ENCODE measurements around the gene NHERF1. TPM values are rescaled to one million over a fixed set of nuclear protein-coding genes. Genes with fewer than 3 reads are reported as not detected.
A peak's percentile ranks its signal among the peaks of the same experiment; 100 is the strongest.

Gene NHERF1
- total and polyA plus RNA-seq, 4 donors = 13.8 to 79.1 (median 66.7) TPM

GRCh38 chr17:74756891-74757290 is 8.5 kb downstream of the NHERF1 start:
- peaks cover 23% of the 10 kb centered on the region for H3K36me3 ChIP-seq (ENCODE audit: control insufficient read depth, insufficient read depth, low read length)
- WGBS (ENCODE audit: insufficient coverage) = 53% methylated on average over 3 of the region's 3 CpGs
- H3K4me1 ChIP-seq (ENCODE audit: control insufficient read depth, insufficient read depth, low read length) = peaks cover 82% of the 10 kb centered on the region
- H3K27me3 ChIP-seq (ENCODE audit: control insufficient read depth, insufficient read depth, low read length) = no peaks in the 10 kb centered on the region
- H3K9me3 ChIP-seq (ENCODE audit: control insufficient read depth, insufficient read depth, low read length) = no peaks in the 10 kb centered on the region
- no peak for DNase-seq (ENCODE audit: low read depth in 4 of 6, low spot score in 6 of 6)
- peak overlapping the region; percentile 88 for H3K27ac ChIP-seq (ENCODE audit: low read depth, low read length)
- H3K4me3 ChIP-seq (ENCODE audit: low read depth, low read length) = no peak overlapping the region

- WGBS (ENCODE audit: insufficient coverage) = 38% methylated on average over 1 of the region's 3 CpGs
- Histone ChIP-seq H3K4me1 (ENCODE audit: control insufficient read depth, insufficient read depth, low read length) (peaks cover 82% of the 10 kb centered on the region), H3K36me3 (ENCODE audit: control insufficient read depth, insufficient read depth, low read length) (peaks cover 20% of the 10 kb centered on the region), H3K27me3 (ENCODE audit: control insufficient read depth, insufficient read depth, low read length) (no peaks in the 10 kb centered on the region), H3K4me3 (ENCODE audit: low read depth, low read length) (no peak overlapping the region), H3K9me3 (ENCODE audit: control insufficient read depth, insufficient read depth, low read length) (no peaks in the 10 kb centered on the region), H3K27ac (ENCODE audit: low read depth, low read length) (peak overlapping the region; percentile 88)
- DNase-seq (ENCODE audit: low read depth in 4 of 6, low spot score in 6 of 6) = peak in 2 of 6 donors; percentile 58 to 83
Measured at GRCh38 chr17:74757502-74757901, 9.1 kb downstream of the NHERF1 start.

- no peaks in the 10 kb centered on the region for H3K27me3 ChIP-seq (ENCODE audit: control insufficient read depth, insufficient read depth, low read length)
- H3K9me3 ChIP-seq (ENCODE audit: control insufficient read depth, insufficient read depth, low read length) = no peaks in the 10 kb centered on the region
- H3K36me3 ChIP-seq (ENCODE audit: control insufficient read depth, insufficient read depth, low read length) = peaks cover 17% of the 10 kb centered on the region
- 49% methylated on average over 21 of the region's 26 CpGs for WGBS (ENCODE audit: insufficient coverage)
- DNase-seq (ENCODE audit: low read depth in 4 of 6, low spot score in 6 of 6) = no peak
- peak overlapping the region; percentile 88 for H3K27ac ChIP-seq (ENCODE audit: low read depth, low read length)
- peaks cover 83% of the 10 kb centered on the region for H3K4me1 ChIP-seq (ENCODE audit: control insufficient read depth, insufficient read depth, low read length)
- H3K4me3 ChIP-seq (ENCODE audit: low read depth, low read length) = no peak overlapping the region
Measured at GRCh38 chr17:74757931-74758847, 9.8 kb downstream of the NHERF1 start.

- DNase-seq (ENCODE audit: low read depth in 4 of 6, low spot score in 6 of 6) = no peak
- H3K4me3 ChIP-seq (ENCODE audit: low read depth, low read length) = no peak overlapping the region
- H3K9me3 ChIP-seq (ENCODE audit: control insufficient read depth, insufficient read depth, low read length) = no peaks in the 10 kb centered on the region
- peaks cover 19% of the 10 kb centered on the region for H3K36me3 ChIP-seq (ENCODE audit: control insufficient read depth, insufficient read depth, low read length)
- H3K27me3 ChIP-seq (ENCODE audit: control insufficient read depth, insufficient read depth, low read length) = no peaks in the 10 kb centered on the region
- peak overlapping the region; percentile 88 for H3K27ac ChIP-seq (ENCODE audit: low read depth, low read length)
- H3K4me1 ChIP-seq (ENCODE audit: control insufficient read depth, insufficient read depth, low read length) = peaks cover 88% of the 10 kb centered on the region
- 67% methylated on average over 2 of the region's 2 CpGs for WGBS (ENCODE audit: insufficient coverage)
Measured at GRCh38 chr17:74758848-74759168, 10.4 kb downstream of the NHERF1 start.

GRCh38 chr17:74759243-74759801 is 10.9 kb downstream of the NHERF1 start:
- Histone ChIP-seq H3K9me3 (ENCODE audit: control insufficient read depth, insufficient read depth, low read length) (no peaks in the 10 kb centered on the region), H3K27ac (ENCODE audit: low read depth, low read length) (peak overlapping the region; percentile 88), H3K4me3 (ENCODE audit: low read depth, low read length) (no peak overlapping the region), H3K27me3 (ENCODE audit: control insufficient read depth, insufficient read depth, low read length) (no peaks in the 10 kb centered on the region), H3K4me1 (ENCODE audit: control insufficient read depth, insufficient read depth, low read length) (peaks cover 93% of the 10 kb centered on the region), H3K36me3 (ENCODE audit: control insufficient read depth, insufficient read depth, low read length) (peaks cover 19% of the 10 kb centered on the region)
- no peak for DNase-seq (ENCODE audit: low read depth in 4 of 6, low spot score in 6 of 6)
- WGBS (ENCODE audit: insufficient coverage) = 53% methylated on average over 6 of the region's 9 CpGs

- 47% methylated on average over 7 of the region's 10 CpGs for WGBS (ENCODE audit: insufficient coverage)
- Histone ChIP-seq H3K9me3 (ENCODE audit: control insufficient read depth, insufficient read depth, low read length) (no peaks in the 10 kb centered on the region), H3K4me1 (ENCODE audit: control insufficient read depth, insufficient read depth, low read length) (peaks cover 97% of the 10 kb centered on the region), H3K27ac (ENCODE audit: low read depth, low read length) (peak overlapping the region; percentile 88), H3K36me3 (ENCODE audit: control insufficient read depth, insufficient read depth, low read length) (peaks cover 25% of the 10 kb centered on the region), H3K27me3 (ENCODE audit: control insufficient read depth, insufficient read depth, low read length) (no peaks in the 10 kb centered on the region), H3K4me3 (ENCODE audit: low read depth, low read length) (no peak overlapping the region)
- DNase-seq (ENCODE audit: low read depth in 4 of 6, low spot score in 6 of 6) = no peak
Measured at GRCh38 chr17:74759941-74760340, 11.5 kb downstream of the NHERF1 start.

- Histone ChIP-seq H3K27ac (ENCODE audit: low read depth, low read length) (peak overlapping the region; percentile 88), H3K4me3 (ENCODE audit: low read depth, low read length) (no peak overlapping the region), H3K9me3 (ENCODE audit: control insufficient read depth, insufficient read depth, low read length) (no peaks in the 10 kb centered on the region), H3K36me3 (ENCODE audit: control insufficient read depth, insufficient read depth, low read length) (peaks cover 28% of the 10 kb centered on the region), H3K4me1 (ENCODE audit: control insufficient read depth, insufficient read depth, low read length) (peaks cover 95% of the 10 kb centered on the region), H3K27me3 (ENCODE audit: control insufficient read depth, insufficient read depth, low read length) (no peaks in the 10 kb centered on the region)
- WGBS (ENCODE audit: insufficient coverage) = 47% methylated on average over 4 of the region's 7 CpGs
- DNase-seq (ENCODE audit: low read depth in 4 of 6, low spot score in 6 of 6) = peak in 2 of 6 donors; percentile 64 to 72
Measured at GRCh38 chr17:74760404-74761105, 12.1 kb downstream of the NHERF1 start.

GRCh38 chr17:74761419-74761818 is 13.0 kb downstream of the NHERF1 start:
- peak overlapping the region; percentile 88 for H3K27ac ChIP-seq (ENCODE audit: low read depth, low read length)

GRCh38 chr17:74761931-74762330 is 13.5 kb downstream of the NHERF1 start:
- DNase-seq (ENCODE audit: low read depth in 4 of 6, low spot score in 6 of 6) = no peak
- H3K9me3 ChIP-seq (ENCODE audit: control insufficient read depth, insufficient read depth, low read length) = no peaks in the 10 kb centered on the region
- WGBS (ENCODE audit: insufficient coverage) = 88% methylated on average over 9 of the region's 11 CpGs
- H3K4me3 ChIP-seq (ENCODE audit: low read depth, low read length) = no peak overlapping the region
- H3K27ac ChIP-seq (ENCODE audit: low read depth, low read length) = peak overlapping the region; percentile 47
- H3K36me3 ChIP-seq (ENCODE audit: control insufficient read depth, insufficient read depth, low read length) = peaks cover 26% of the 10 kb centered on the region
- peaks cover 93% of the 10 kb centered on the region for H3K4me1 ChIP-seq (ENCODE audit: control insufficient read depth, insufficient read depth, low read length)
- H3K27me3 ChIP-seq (ENCODE audit: control insufficient read depth, insufficient read depth, low read length) = no peaks in the 10 kb centered on the region

More at GRCh38 chr17:74761419-74761818, 13.0 kb downstream of the NHERF1 start:
- DNase-seq (ENCODE audit: low read depth in 4 of 6, low spot score in 6 of 6) = no peak
- Histone ChIP-seq H3K36me3 (ENCODE audit: control insufficient read depth, insufficient read depth, low read length) (peaks cover 28% of the 10 kb centered on the region), H3K9me3 (ENCODE audit: control insufficient read depth, insufficient read depth, low read length) (no peaks in the 10 kb centered on the region), H3K4me1 (ENCODE audit: control insufficient read depth, insufficient read depth, low read length) (peaks cover 93% of the 10 kb centered on the region), H3K4me3 (ENCODE audit: low read depth, low read length) (no peak overlapping the region), H3K27me3 (ENCODE audit: control insufficient read depth, insufficient read depth, low read length) (no peaks in the 10 kb centered on the region)
- 46% methylated on average over 2 of the region's 5 CpGs for WGBS (ENCODE audit: insufficient coverage)

Measured in spinal cord (tissue), 10 donors.